Cerebellar nuclear complex (tissue), 1 donor: ENCODE results near the gene AIDA.
A peak's percentile ranks its signal among the peaks of the same experiment; 100 is the strongest.
"Not testable (repeated sequence)": the region's sequence is repeated elsewhere in the genome, so short reads cannot be mapped to it uniquely, and the experiment has no call there.

Source experiments
- DNase-seq, 2 experiments: peaks; one replicate each; lab custom pipeline; 2025; lab: John Stamatoyannopoulos, UW

The AIDA gene

DNA sequence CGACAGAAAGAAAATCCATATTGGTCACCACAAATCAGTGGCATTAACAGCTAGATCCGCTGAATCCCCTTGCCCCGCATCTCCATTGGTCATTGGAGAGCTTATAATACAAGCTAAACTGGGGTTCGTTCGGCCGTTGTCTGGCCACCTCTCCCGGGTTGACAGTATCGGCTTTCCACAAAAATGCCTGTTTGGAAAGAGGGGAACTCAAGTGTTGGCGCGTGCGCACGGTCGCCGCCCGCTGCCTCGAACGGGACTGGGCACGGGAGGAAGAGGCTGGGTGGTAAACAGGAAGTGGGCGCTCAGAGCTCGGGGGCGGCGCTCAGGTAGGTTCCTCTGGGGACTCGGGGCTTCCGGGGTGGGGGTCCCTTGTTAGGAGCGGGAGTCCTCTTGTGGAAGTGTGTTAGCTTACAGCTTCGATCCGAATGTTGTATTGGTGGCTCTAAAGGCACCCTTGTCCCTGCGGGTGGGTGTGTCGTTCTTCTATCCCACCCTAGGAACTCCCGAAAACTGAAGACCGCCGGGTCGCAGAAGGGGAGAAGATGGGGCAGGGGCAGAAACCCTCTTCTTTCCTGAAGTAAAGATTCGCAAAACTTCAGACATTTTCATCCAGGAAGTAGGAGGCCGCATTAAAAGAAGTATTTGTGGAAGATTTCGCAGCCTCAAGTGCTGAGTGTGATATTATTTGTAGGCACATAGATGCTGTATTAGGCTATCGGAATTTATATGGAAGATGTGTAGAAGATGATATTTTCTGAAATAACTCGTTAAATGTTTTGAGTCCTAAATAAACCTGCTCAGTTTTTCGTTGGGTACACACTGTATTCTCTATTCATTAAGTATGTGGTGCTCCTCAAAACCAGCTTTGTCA lies 1.0 kb upstream of the AIDA start:
- DNase-seq = peak; percentile 47 to 93

DNA sequence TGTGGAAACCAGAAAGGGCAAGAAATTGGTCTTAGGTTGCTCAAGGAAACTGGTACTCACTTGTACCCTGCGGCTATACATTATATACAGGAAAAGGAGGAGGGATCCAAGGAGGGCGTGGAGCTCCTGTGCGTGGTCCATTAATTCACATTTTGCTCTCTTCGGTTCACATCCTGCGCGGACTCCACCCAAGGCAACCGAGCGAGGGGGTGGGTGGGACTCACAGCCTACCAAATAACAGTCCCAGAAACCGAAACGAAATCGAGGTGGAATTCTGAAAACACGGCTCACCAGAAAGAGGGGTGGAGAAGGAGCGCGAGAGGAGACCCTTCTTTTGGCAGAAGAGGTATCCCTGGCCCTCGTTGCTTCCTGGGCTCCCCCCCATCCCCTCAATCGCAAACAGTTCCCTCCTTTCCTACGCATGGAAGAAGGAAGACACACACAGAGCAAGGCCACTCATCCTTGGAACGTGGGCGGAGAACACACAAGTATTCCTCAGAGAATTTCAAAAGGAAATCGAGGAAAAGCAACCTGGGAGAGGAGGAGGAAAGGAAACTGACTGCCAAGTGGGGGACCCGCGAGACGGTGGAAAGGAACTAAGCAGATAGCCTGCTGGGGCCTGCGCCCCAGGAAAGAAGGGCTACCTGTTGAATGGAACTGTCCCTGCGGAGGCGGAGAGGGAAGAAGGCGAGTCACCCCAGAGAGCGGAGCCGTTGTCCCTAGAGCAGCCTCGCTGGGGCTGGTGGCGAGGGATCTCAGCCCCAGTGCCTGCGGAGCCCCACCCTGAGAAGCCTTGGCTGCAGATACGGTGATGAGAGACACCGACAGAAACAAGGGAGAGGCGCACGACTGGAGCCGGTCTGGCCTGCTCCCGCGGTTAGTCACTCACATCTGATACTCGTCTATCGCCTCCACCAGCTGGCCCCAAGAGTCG lies 705 bp downstream of the AIDA start:
- DNase-seq = no peak

DNA sequence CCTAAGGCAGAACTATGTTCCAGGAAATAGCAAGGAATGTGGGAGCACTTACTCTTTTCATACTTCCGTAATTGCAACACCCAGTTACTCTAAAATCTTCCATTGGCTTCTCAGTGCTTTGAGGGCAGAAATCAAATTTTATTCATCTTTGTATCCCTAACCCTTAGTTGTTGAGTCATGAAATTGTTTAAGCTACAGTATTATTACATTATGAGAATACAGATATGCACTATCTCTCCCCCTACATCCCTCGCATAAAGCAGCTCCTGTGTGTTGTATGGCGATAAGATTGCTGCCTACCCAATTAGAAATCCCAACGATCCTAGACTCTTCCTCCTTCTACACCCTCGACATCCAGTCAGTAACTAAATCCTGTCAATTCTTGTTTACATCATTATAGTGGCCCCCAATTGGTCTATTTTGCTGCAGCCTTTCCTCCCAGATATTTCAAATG lies 2.6 kb downstream of the AIDA start:
- no peak for DNase-seq

DNA sequence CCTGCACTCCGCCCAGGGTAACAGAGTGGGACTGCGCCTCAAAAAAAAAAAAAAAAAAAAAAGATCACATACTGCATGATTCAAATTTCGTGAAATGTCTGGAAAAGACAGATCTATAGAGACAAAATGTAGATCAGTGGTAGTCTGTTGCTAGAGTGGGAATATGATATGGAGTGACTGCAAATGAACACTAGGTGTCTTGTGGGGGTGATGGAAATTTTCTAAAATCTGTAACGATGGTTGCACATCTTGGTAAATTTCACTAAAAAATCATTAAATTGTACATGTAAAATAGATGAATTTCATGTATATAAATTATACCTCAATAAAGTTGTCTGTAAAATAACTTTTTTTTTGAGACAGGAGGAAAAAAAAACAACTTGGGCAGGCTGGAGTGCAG lies 5.5 kb downstream of the AIDA start:
- no peak for DNase-seq

DNA sequence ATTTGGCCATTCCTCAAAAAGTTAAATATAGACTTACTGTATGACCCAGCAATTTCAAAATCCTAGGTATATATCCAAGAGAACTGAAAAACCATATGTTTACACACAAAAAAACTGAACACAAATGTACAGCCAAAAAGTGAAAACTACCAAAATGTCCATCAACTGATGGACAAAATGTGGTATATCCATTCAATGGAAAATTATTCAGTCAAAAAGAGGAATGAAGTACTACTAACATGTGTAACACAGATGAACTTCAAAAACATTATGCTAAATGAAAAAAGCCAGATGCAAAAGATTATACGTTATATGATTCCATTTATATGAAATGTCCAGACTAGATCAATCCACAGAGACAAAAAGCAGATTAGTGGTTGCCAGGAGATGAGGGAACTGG lies 8.0 kb downstream of the AIDA start:
- DNase-seq = no peak

DNA sequence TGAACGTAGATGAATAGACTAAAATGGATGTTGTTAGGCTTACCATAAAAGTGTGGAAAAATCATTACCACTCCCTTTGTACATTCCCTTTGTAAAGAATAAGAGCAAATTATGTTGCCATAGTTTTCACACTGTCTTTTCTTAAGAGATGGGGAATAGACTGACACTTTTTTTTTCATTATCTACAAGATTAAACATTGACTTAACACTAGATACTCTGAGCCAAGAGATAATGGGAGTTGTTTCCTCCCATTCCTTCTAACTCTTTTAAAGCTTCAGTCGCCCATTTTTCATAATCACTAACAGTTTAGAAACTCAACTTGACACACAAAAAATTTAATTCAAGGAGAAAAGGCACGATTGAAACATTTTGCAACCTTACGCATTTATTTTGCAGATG lies 10.1 kb downstream of the AIDA start:
- DNase-seq = no peak

DNA sequence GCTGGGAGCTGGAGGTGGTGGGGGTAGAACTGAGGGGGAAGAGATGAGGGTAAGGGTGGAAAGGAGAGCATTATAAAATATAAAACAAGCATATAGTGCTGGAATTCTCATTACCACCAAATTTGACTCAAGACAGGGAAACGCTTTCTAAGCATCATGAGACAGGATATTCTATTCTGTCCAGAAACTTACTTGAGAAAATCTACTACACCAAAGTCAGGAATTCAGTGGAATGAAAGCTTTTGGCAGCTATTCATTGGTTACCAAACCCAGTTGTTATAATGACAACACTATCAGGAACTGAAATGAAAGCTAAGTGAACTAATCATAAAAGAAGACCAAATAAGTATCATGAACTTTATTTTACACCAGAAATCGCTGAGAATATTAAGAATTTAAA lies 14.5 kb downstream of the AIDA start:
- no peak for DNase-seq

DNA sequence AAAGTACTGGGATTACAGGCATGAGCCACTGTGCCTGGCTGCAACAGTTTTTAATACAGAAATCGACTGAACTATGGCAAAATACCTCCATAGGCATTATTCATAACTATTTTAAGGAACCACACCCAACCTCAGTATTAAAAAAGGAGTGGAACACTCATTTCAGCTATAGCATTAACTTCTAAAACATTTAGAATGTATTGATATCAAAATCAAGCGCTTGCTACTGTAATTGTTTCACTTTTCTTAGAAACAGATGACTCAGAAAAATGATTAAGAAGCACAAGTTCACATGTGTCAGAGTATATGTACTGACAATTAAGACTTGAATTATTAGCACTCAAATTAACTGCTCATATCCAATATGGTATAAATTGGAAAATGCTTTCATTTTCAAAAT lies 15.1 kb downstream of the AIDA start:
- no peak for DNase-seq

DNA sequence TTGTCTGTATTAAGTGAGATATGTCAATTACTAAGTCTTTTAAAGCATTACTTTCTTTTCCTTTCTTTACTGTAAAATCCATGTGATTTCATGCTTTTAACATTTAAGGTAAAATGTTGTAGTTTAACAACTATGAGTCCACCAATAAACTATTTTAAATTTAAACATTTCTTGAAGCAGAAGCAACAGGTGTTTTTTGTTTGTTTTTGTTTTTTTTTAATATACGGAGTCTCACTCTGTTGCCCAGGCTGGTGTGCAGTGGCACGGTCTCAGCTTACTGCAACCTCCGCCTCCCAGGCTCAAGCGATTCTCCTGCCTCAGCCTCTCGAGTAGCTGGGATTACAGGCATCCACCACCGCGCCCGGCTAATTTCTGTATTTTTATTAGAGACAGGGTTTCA lies 15.6 kb downstream of the AIDA start:
- no peak for DNase-seq

DNA sequence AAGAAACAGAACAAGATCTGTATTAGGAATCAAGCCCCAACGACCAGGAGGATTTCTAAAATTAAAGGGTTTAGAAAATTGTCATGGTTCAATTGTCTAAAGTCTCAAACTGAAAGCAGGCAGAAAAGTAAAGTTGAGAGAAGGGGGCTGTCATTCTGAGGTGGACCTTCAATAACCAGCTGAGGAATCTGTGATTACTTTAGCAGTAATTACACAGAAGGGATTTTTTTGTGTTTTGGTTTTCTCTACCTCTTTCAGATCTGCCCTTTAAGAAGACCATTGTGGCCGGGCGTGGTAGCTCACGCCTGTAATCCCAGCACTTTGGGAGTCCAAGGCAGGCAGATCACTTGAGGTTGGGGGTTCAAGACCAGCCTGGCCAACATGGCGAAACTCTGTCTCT lies 17.4 kb downstream of the AIDA start:
- no peak for DNase-seq

DNA sequence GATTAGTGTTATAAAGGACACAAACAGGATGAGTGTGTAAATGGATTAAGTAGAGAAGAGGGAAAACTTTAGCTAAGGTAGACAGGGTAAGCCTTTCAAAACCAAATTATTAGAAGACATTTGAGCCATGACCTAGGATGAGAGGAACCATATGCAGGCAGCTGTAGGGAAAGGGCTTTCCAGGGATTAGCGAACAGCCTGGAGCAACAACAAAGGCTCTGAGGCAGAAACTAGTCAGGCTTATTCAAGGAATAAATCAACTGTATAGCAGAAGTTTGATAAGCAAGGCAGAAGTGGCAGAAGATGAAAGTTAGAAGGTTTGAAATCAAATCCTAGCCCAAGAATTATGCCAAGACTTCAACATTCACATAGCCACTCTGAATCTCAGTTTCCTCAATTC lies 21.3 kb downstream of the AIDA start:
- DNase-seq = no peak

DNA sequence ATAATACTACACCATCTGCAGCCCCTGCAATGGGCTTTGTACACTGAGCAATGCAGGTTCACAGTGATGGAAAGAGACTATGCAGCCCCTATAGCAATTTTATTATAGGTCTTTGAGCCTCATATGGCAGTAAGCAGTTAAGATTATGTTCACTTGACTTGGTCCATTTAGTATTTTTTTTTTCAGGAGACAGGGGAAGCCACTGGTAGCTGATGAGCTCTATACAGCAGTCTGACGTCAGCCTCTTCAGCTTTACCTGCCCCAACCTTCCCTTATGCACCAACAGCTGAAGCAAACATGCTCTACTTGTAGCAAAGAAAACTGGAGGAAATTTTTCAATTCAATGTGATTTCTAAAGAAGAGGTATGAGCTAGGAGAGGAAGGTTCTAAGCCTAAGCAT lies 32.2 kb downstream of the AIDA start:
- no peak for DNase-seq

DNA sequence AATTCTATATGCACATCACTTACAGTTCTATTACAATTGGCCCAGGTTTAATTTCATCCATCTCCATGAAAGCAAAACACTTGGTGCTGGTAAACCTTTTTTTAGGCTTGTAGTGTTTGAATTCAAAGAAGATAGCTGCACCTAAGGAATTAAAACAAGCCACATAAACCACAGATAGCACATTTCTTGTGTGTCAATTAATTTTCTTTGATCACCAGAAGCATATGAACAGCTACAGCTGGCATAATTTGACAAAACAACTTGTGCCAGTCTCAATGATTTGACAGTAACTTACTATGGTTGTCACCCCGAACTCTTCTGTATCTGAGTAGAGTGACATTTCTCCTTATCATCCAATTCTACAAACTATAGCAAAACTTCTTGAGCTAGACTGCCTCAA lies 42.2 kb downstream of the AIDA start:
- no peak for DNase-seq

DNA sequence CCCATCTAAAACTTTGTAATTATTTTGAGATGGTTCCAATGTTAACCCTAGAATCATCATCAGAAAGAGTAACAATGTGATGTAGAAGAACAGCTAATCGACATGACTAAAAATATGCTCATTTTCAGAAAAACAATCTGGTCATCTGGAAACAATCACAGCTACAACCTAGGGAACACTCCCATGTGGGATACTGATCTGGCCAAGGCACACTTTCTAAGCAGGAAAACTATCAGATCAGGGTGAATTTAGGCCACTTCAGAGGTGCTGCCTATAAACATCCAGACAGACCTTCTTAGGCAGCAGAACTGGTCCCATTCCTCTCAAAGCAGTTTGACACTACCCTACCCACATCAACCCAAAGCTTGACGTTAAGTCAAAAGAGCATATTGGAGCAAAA lies 43.2 kb downstream of the AIDA start:
- DNase-seq = not testable (repeated sequence)

DNA sequence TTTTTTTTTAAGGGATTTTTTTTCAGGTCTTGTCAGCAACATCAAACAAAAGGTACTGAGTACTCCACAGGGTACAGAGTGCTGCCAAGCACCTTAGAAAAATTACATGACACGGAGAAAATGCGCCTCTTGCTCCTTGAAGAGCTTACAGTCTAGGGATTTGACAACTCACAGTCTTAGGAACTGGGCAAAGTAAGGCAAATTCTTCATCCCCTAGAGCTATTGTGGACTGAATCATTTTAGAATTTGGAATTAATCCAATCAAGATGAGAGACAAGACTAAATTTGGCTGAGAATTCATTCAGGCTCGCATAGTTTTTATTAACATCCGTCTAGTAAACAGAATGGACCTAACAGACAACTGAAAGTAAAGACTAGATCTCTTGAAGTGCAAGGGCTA lies 44.1 kb downstream of the AIDA start:
- DNase-seq = not testable (repeated sequence)

DNA sequence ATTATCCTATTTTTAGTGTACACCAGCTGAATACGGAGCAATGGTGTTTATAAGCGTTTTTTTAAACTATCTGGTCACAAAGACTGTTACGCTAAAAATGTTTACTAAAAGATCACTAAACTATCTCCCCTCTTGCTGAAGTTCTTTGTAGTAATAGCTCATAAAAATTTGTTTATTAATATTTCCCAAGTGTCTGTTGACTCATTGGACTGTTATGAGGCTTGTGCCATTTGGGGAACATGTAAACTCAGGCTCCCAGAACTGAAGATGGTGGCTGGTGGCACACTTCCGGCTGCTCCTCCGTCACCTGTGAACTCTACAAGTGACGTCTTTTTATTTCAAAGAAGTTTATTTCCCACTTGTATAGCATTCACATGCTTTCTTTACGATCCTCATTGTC lies 46.3 kb downstream of the AIDA start:
- no peak for DNase-seq

DNA sequence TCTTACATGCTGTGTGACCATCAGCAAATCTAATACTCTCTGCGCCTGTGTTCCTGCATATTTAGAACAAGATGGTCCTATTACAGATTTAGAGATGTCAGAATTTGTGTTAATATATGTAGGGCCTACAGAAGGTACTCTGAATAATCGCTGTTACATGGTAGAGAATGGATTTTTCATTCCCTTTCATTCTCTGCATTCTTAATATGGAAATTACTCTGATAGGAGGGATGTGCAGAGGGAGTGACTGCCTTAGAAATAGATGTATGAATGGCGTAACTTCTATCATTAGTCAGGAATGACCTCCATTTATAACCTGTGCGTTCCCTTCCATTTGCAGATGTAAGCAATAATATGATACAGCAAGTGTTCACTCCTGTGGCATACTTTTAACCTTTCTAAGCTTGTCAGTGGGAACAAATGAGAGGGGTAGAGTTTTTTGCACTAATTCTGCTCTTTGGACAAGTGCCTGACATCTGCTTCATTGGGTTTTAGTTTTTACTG lies 48.8 kb downstream of the AIDA start:
- DNase-seq = no peak

DNA sequence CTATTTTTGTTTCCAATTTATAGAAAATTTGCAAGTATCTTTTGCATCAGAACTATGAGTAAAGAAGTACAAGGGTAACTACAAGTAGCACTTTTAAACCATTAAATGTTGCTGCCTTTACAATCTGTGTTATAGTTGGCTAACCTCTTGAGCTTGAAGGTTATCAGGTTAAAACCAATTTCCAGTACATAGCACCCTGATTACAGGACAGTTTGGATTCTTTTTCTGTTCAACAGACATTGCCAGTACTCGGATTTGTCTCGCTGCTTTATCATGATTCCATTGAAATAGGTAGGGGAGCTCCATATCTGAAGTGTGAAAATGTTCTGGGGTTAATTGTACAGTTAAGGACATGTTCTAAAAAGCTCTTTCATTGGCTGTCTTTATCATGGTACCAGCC lies 54.4 kb downstream of the AIDA start:
- DNase-seq = no peak

DNA sequence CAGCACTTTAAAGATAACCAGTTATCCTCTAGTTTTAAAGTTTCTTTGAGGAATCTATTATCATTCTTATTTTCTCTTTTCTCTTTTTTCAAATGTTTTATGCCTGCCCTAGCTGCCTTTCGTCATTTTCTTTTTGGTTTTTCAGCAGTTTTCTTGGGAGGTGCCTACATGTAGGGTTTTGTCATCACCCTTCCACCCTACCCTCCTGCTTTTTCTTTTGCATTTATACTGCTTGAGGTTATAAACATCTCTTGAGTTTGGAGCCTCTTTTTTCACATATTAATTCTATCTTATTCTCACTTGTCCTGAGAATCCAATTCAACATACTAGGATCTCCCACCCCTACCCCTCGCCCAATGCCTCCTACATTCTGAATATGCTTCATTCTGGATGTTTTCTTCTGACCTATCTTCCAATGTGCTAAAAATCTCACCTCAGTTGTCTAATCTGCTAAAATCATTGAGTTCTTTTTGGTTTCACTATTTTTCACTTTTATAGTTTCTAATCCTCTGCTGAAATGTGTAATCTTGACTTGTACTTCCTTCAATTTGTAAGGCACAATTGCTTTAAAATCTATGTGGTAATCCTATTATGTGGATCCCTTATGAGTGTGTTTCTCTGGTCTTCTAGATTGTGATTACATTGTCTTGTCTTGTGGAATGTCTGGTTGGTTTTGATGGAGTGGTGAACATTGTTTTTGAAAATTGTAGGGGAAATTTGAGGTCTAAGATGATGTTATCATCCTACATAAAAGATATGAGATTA lies 55.7 kb downstream of the AIDA start:
- DNase-seq = no peak

DNA sequence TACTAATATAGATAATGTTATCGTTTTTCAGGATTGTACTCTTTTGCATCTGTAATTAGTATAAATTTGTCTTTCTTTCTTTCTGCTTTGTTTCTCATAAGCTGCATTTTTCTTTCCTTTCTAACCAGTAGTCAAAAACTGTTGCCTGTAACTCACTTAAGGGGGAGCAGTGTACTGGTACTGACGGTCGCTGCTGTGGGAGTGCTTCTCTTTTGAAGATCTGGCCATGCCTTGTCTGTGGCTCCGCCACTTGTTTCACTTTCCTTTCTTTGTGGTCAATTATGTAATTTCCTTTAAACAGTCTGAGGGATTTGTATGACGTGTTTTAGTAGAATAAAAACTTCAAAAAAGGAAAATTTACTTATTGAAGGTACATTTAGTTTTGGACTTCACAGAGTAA lies 57.4 kb downstream of the AIDA start:
- DNase-seq = no peak

DNA sequence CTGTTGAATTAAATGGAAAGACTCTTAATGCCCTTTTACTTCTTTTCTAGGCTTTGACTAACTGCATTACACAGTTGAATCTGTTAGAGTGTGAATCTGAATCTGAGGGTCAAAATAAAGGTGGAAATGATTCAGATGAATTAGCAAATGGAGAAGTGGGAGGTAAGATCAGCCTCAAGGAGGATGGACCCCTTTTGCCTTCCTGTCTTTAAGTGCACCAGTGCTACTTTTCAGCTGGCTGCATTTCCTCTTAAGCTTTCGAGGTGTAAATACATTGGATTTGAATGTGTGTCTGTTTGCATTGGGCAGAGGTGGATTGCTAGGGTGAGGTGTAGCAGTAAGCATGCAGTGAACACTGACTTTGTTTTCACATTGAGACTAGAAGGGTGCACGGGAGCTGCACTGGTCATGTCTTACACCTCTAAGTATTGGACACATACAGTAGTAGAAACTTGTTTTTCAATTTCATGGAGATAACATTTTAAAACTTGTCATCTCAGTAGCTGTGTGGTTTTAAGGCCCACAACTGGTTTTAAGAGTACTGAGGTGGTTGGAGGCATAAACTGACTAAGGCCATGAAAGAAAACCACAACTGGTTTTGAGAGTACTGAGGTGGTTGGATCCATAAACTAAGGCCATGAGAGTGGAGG lies 59.0 kb downstream of the AIDA start:
- no peak for DNase-seq

DNA sequence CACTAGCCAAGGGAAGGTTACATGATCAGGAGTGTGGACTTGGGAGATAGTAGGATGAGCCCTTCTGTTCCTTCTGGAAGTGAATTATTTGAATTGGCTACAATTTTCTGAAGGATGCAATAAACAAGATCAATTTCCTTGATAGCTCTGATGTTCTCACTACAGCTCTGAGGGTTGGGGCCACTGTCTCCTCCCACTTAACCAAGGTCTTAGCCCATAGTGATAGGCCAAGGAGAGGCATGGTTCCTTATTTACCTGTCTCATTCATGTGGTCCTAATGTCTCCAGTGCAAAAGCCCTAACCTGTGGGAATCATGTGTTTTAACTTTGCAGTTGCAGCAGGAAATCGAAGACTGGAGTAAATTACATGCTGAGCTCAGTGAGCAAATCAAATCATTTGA lies 59.6 kb downstream of the AIDA start:
- DNase-seq = no peak
